Activated CD4-positive, alpha-beta T cell treated with anti-CD3 and anti-CD28 coated beads for 36 hours (primary cell): ENCODE data around the gene CLPTM1. TPM values are rescaled to one million over a fixed set of nuclear protein-coding genes. Genes with fewer than 3 reads are reported as not detected.

Experiments
- ATAC-seq: fragments of 200-7000 bp; cut with Tn5 transposase; one replicate; pipeline ENCODE4 v1.10.0; 2021; ENCODE audit warnings: mild to moderate bottlenecking, moderate library complexity
- CTCF ChIA-PET: fragments of 350-600 bp; sonication (Branson Sonifier 250); formaldehyde crosslinking; loops from one replicate; lab custom pipeline; 2021; ENCODE audit warnings: antibody characterized with exemption; lab: Charles Lee
- POLR2A ChIA-PET: fragments of 350-600 bp; sonication (Branson Sonifier 250); formaldehyde crosslinking; loops from one replicate; lab custom pipeline; 2021; ENCODE audit warnings: antibody characterized with exemption, inconsistent platforms; lab: Charles Lee
- DNase-seq: peaks from one replicate; pipeline ENCODE4 v3.0.0-alpha.2; 2020
- H3K27ac Mint-ChIP-seq: one replicate; pipeline ENCODE4 v1.8.0; 2021; ENCODE audit warnings: mixed read lengths
- H3K27me3 Mint-ChIP-seq: one replicate; pipeline ENCODE4 v1.8.0; 2021; ENCODE audit warnings: mixed read lengths
- H3K36me3 Mint-ChIP-seq: one replicate; pipeline ENCODE4 v1.8.0; 2021; ENCODE audit warnings: low read depth, mixed read lengths
- H3K4me1 Mint-ChIP-seq: one replicate; pipeline ENCODE4 v1.8.0; 2021; ENCODE audit warnings: mixed read lengths
- H3K4me3 Mint-ChIP-seq: one replicate; pipeline ENCODE4 v1.8.0; 2021; ENCODE audit warnings: mild to moderate bottlenecking, moderate library complexity, mixed read lengths
- H3K9me3 Mint-ChIP-seq: one replicate; pipeline ENCODE4 v1.8.0; 2021; ENCODE audit warnings: low read depth, mixed read lengths
- intact Hi-C, 2 experiments: fragments of 100-400 bp; cut with DNase I in 1 of 2; cut with micrococcal nuclease in 1 of 2; formaldehyde crosslinking; loops; one replicate each; pipeline versions ENCODE4 v1.14.2 to v1.15.1; 2022 to 2024; cut with DNase I, micrococcal nuclease
- total RNA-seq, 2 experiments: library from RNA; stranded (reverse); gene quantifications; one replicate each; pipeline ENCODE4 v1.2.3, GENCODE V29; 2021

CLPTM1 gene
- total RNA-seq, 2 experiments from 2014 or later = 41.6 to 44.1 TPM

- H3K27ac Mint-ChIP-seq = no peak overlapping the region
- DNase-seq = no peak
- intact Hi-C loops = no loop called here
- no peaks in the 10 kb centered on the region for H3K27me3 Mint-ChIP-seq
- H3K4me3 Mint-ChIP-seq = no peak overlapping the region
- no peak for ATAC-seq
- H3K36me3 Mint-ChIP-seq = no peaks in the 10 kb centered on the region
- POLR2A ChIA-PET = interaction anchor here (0.8 kb wide), 1 partner anchor 20 kb away, joined by 3 read pairs; no protein-coding TSS in a partner anchor
- CTCF ChIA-PET = no interaction called here
- H3K4me1 Mint-ChIP-seq = no peaks in the 10 kb centered on the region
- H3K9me3 Mint-ChIP-seq = no peaks in the 10 kb centered on the region
Measured at GRCh38 chr19:44947041-44947581, 8.1 kb upstream of the CLPTM1 start.

- Mint-ChIP-seq H3K27me3 (no peaks in the 10 kb centered on the region), H3K9me3 (no peaks in the 10 kb centered on the region), H3K4me3 (no peak overlapping the region), H3K27ac (no peak overlapping the region), H3K4me1 (no peaks in the 10 kb centered on the region), H3K36me3 (no peaks in the 10 kb centered on the region)
- ChIA-PET CTCF (interaction anchor here (0.7 kb wide), 1 partner anchor 153 kb away, joined by 3 read pairs; no protein-coding TSS in a partner anchor), POLR2A (no interaction called here)
- DNase-seq (no peak), ATAC-seq (no peak)
- intact Hi-C loops = no loop called here
Measured at GRCh38 chr19:44948237-44948636, 6.9 kb upstream of the CLPTM1 start.

- Mint-ChIP-seq H3K4me1 (peaks cover 5% of the 10 kb centered on the region), H3K27me3 (no peaks in the 10 kb centered on the region), H3K36me3 (no peaks in the 10 kb centered on the region), H3K27ac (no peak overlapping the region), H3K4me3 (no peak overlapping the region), H3K9me3 (no peaks in the 10 kb centered on the region)
- CTCF ChIA-PET = interaction anchor here (0.7 kb wide), 1 partner anchor 153 kb away, joined by 3 read pairs; no protein-coding TSS in a partner anchor
- intact Hi-C loops = no loop called here
- ATAC-seq (no peak), DNase-seq (no peak)
- POLR2A ChIA-PET = no interaction called here
Measured at GRCh38 chr19:44948763-44949374, 6.3 kb upstream of the CLPTM1 start.

- no peaks in the 10 kb centered on the region for H3K9me3 Mint-ChIP-seq
- peaks cover 1% of the 10 kb centered on the region for H3K36me3 Mint-ChIP-seq
- H3K27me3 Mint-ChIP-seq = no peaks in the 10 kb centered on the region
- POLR2A ChIA-PET = no interaction called here
- DNase-seq = no peak
- intact Hi-C loops = no loop called here
- no peak for ATAC-seq
- H3K27ac Mint-ChIP-seq = no peak overlapping the region
- H3K4me1 Mint-ChIP-seq = peaks cover 7% of the 10 kb centered on the region
- H3K4me3 Mint-ChIP-seq = no peak overlapping the region
- CTCF ChIA-PET = interaction anchor here (0.6 kb wide), 1 partner anchor 161 kb away, joined by 5 read pairs; no protein-coding TSS in a partner anchor
Measured at GRCh38 chr19:44949550-44949949, 5.6 kb upstream of the CLPTM1 start.

GRCh38 chr19:44951179-44952159 is 3.7 kb upstream of the CLPTM1 start:
- no peaks in the 10 kb centered on the region for H3K27me3 Mint-ChIP-seq
- no peaks in the 10 kb centered on the region for H3K9me3 Mint-ChIP-seq
- H3K36me3 Mint-ChIP-seq = peaks cover 3% of the 10 kb centered on the region
- intact Hi-C loops = loop anchor here (1.0 to 2.0 kb wide), 4 partner anchors 48 to 262 kb away; no protein-coding TSS in a partner anchor
- H3K4me1 Mint-ChIP-seq = peaks cover 16% of the 10 kb centered on the region
- DNase-seq (peak; percentile 73), ATAC-seq (no peak)
- H3K27ac Mint-ChIP-seq = no peak overlapping the region
- ChIA-PET POLR2A (no interaction called here), CTCF (interaction anchor here (0.6 to 1.7 kb wide), 9 partner anchors 9 to 368 kb away, joined by 3 to 8 read pairs (median 4); partner anchors contain the start of genes APOC1 and APOE)
- H3K4me3 Mint-ChIP-seq = no peak overlapping the region

- intact Hi-C loops = loop anchor here (1.0 to 2.0 kb wide), 5 partner anchors 39 to 739 kb away; partner anchors contain the start of genes NECTIN2 (in 1 of the 2), POLR1G (in 1 of the 2) and QPCTL (in 1 of the 2)
- H3K4me3 Mint-ChIP-seq = peak overlapping the region; percentile 95
- DNase-seq (no peak), ATAC-seq (peak; percentile 3)
- ChIA-PET POLR2A (interaction anchor here (0.9 to 1.6 kb wide), 4 partner anchors 48 to 224 kb away, joined by 3 to 5 read pairs (median 4); partner anchors contain the start of genes BLOC1S3, TOMM40 and TRAPPC6A), CTCF (interaction anchor here (0.5 to 1.1 kb wide), 4 partner anchors 70 to 453 kb away, joined by 3 read pairs; no protein-coding TSS in a partner anchor)
- peaks cover 34% of the 10 kb centered on the region for H3K4me1 Mint-ChIP-seq
- H3K9me3 Mint-ChIP-seq = no peaks in the 10 kb centered on the region
- H3K27me3 Mint-ChIP-seq = no peaks in the 10 kb centered on the region
- peak overlapping the region; percentile 100 for H3K27ac Mint-ChIP-seq
- peaks cover 3% of the 10 kb centered on the region for H3K36me3 Mint-ChIP-seq
Measured at GRCh38 chr19:44954278-44954648, 917 bp upstream of the CLPTM1 start.

GRCh38 chr19:44955505-44956439 is 592 bp downstream of the CLPTM1 start:
- peak; percentile 18 for ATAC-seq
- ChIA-PET POLR2A (interaction anchor here (0.9 kb wide), 1 partner anchor 223 kb away, joined by 4 read pairs; the partner anchor contains the start of genes BLOC1S3 and TRAPPC6A), CTCF (interaction anchor here (0.6 to 1.3 kb wide), 5 partner anchors 10 to 232 kb away, joined by 3 to 4 read pairs (median 3); no protein-coding TSS in a partner anchor)
- Mint-ChIP-seq H3K9me3 (no peaks in the 10 kb centered on the region), H3K4me3 (peak overlapping the region; percentile 95), H3K36me3 (peaks cover 3% of the 10 kb centered on the region), H3K4me1 (peaks cover 46% of the 10 kb centered on the region), H3K27me3 (no peaks in the 10 kb centered on the region), H3K27ac (peak overlapping the region; percentile 93)
- DNase-seq = peak; percentile 15
- intact Hi-C loops = loop anchor here (1.0 to 5.0 kb wide), 16 partner anchors 46 to 932 kb away; partner anchors contain the start of genes NECTIN2 (in 2 of the 2), BLOC1S3 (in 1 of the 2), CLASRP (in 1 of the 2) and ERCC2 (in 1 of the 2)

GRCh38 chr19:44957526-44957925 is 2.3 kb downstream of the CLPTM1 start:
- Mint-ChIP-seq H3K9me3 (no peaks in the 10 kb centered on the region), H3K4me1 (peaks cover 46% of the 10 kb centered on the region), H3K27me3 (no peaks in the 10 kb centered on the region), H3K27ac (peak overlapping the region; percentile 59), H3K4me3 (no peak overlapping the region), H3K36me3 (peaks cover 8% of the 10 kb centered on the region)
- ATAC-seq (no peak), DNase-seq (no peak)
- ChIA-PET POLR2A (interaction anchor here (0.6 kb wide), 3 partner anchors 19 to 214 kb away, joined by 3 to 5 read pairs (median 4); no protein-coding TSS in a partner anchor), CTCF (interaction anchor here (0.6 to 1.2 kb wide), 4 partner anchors 31 to 52 kb away, joined by 3 read pairs; partner anchors contain the start of gene APOE)
- intact Hi-C loops = loop anchor here in 1 of 2 experiments (5.0 kb wide), 1 partner anchor 930 kb away; the partner anchor contains the start of gene IRF2BP1

- ATAC-seq = no peak
- Mint-ChIP-seq H3K4me1 (peaks cover 46% of the 10 kb centered on the region), H3K9me3 (no peaks in the 10 kb centered on the region), H3K4me3 (no peak overlapping the region), H3K27me3 (no peaks in the 10 kb centered on the region), H3K27ac (peak overlapping the region; percentile 59), H3K36me3 (peaks cover 8% of the 10 kb centered on the region)
- intact Hi-C loops = loop anchor here in 1 of 2 experiments (5.0 kb wide), 1 partner anchor 929 kb away; the partner anchor contains the start of gene IRF2BP1
- ChIA-PET CTCF (interaction anchor here (1.0 kb wide), 1 partner anchor 31 kb away, joined by 3 read pairs; no protein-coding TSS in a partner anchor), POLR2A (interaction anchor here (0.6 to 0.7 kb wide), 2 partner anchors 176 to 215 kb away, joined by 5 to 6 read pairs; no protein-coding TSS in a partner anchor)
- no peak for DNase-seq
Measured at GRCh38 chr19:44958090-44958489, 2.9 kb downstream of the CLPTM1 start.
